Activated naive CD8-positive, alpha-beta T cell treated with anti-CD3 and anti-CD28 coated beads for 36 hours (primary cell): ENCODE measurements around the gene GALNT9. TPM values are rescaled to one million over a fixed set of nuclear protein-coding genes. Genes with fewer than 3 reads are reported as not detected.

Source experiments
- DNase-seq: peaks from one replicate; pipeline ENCODE4 v3.0.0; 2021
- H3K27ac Mint-ChIP-seq: one replicate; pipeline ENCODE4 v1.8.0; 2022; ENCODE audit warnings: mild to moderate bottlenecking, moderate library complexity, mixed read lengths
- H3K27me3 Mint-ChIP-seq: one replicate; pipeline ENCODE4 v1.8.0; 2022; ENCODE audit warnings: mild to moderate bottlenecking, mixed read lengths
- H3K36me3 Mint-ChIP-seq: one replicate; pipeline ENCODE4 v1.8.0; 2021; ENCODE audit warnings: mild to moderate bottlenecking, mixed read lengths
- H3K4me1 Mint-ChIP-seq: one replicate; pipeline ENCODE4 v1.8.0; 2021; ENCODE audit warnings: mixed read lengths
- H3K4me3 Mint-ChIP-seq: one replicate; pipeline ENCODE4 v1.8.0; 2022; ENCODE audit warnings: mild to moderate bottlenecking, moderate library complexity, mixed read lengths
- H3K9me3 Mint-ChIP-seq: one replicate; pipeline ENCODE4 v1.8.0; 2022; ENCODE audit warnings: mixed read lengths
- total RNA-seq, 2 experiments: library from RNA; stranded (reverse); gene quantifications; one replicate each; pipeline ENCODE4 v1.2.3, GENCODE V29; 2021

GALNT9 gene
- total RNA-seq, 2 experiments from 2014 or later: not detected

DNA sequence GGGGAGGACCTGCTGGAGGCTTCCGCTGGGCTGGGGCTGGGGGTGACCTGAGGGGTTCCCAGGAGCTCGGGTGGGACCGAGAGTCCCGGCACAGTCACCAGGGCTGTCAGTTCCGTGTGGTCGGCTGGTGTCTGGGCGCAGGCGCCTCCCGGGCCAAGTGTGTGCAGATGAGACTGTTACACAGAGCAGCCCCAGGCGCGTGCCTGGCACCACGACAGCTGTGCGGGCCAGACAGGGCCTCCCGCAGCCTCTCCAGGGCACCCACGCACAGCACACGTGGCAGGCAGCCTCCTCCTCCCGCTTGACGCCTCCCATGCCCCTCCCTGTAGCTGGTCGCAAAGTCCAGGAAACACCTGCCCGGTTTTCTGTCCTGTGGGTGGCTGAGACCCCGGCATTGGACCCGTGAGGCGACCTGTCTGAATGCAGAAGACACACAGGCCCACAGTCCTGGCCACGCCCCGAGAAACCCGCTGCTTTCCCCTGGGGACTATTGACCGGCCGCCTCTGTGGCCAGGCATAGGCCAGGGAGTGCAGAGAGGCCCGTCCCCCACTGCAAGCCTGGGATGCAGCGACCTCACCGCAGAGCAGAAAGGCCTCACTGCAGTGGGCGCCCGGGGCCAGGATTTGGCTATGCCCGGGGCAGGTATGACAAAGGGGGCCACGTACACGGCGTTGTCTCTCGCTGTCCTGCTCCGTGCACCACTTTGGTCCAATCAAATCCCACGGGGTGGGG, 12.1 kb upstream of the GALNT9 start:
- H3K27me3 Mint-ChIP-seq: peaks cover 15% of the 10 kb centered on the region
- H3K36me3 Mint-ChIP-seq: no peaks in the 10 kb centered on the region
- H3K4me1 Mint-ChIP-seq: no peaks in the 10 kb centered on the region
- DNase-seq: no peak
- no peak overlapping the region for H3K27ac Mint-ChIP-seq
- no peak overlapping the region for H3K4me3 Mint-ChIP-seq
- no peaks in the 10 kb centered on the region for H3K9me3 Mint-ChIP-seq

DNA sequence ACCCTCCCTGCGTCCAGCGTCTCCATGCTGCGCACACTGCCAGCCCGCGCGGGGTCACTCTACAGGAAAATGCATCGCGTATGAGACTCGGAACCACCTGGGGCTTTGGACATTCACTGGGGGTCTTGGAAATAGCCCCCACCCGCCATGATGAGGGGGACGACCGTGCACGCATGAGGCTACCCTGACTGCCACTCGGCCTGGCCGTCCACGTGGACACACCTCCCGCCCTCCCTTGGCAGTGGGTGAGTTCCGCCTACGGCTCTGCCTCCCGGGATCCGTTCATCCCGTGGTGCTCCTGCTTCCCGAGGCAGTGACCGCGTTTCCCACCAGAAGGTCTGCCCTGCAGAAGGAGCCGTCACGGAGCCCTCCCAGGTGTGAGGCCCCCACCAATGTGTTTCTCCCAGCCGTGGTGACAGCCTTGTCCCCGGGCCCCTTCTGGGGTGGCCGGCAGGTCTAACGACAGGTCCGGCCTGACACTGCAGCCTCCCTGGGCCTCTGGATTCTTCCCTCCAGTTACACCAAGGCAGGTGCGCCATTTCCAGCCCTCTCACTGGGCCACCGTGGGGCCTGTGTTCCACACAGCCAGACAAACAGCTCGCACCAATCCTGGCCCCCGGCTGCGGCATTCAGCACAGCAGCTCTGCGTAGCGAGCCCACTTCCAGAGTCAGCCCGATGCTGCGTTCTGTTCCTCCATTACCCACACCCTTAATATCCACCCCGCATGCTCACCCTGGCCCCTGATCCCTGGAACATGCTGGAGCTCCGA, 11.1 kb upstream of the GALNT9 start:
- Mint-ChIP-seq H3K4me1 (no peaks in the 10 kb centered on the region), H3K36me3 (no peaks in the 10 kb centered on the region), H3K9me3 (no peaks in the 10 kb centered on the region), H3K4me3 (no peak overlapping the region), H3K27ac (no peak overlapping the region), H3K27me3 (peaks cover 15% of the 10 kb centered on the region)
- no peak for DNase-seq

DNA sequence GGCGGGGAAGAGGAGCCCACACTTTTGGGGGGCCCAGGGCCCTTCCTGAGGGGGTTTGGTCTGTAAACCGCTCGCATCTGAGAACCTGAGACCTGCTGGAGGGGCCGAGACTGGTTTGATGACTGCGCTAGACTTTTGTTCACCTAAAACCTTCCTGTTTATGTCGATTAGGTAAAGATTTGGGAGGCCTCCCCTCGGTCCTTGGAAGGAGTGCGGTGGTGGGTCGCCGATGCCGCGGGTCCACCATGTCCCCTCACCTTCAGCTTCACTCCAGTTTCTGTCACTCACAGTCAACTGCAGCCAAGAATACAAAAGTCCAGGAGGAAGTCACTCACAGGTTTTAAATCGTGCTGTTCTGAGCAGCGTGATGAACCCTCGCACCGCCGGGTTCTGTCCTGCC, 10.5 kb upstream of the GALNT9 start:
- no peaks in the 10 kb centered on the region for H3K4me1 Mint-ChIP-seq
- H3K27me3 Mint-ChIP-seq: peaks cover 18% of the 10 kb centered on the region
- H3K4me3 Mint-ChIP-seq: no peak overlapping the region
- no peak for DNase-seq
- H3K36me3 Mint-ChIP-seq: no peaks in the 10 kb centered on the region
- no peaks in the 10 kb centered on the region for H3K9me3 Mint-ChIP-seq
- no peak overlapping the region for H3K27ac Mint-ChIP-seq

DNA sequence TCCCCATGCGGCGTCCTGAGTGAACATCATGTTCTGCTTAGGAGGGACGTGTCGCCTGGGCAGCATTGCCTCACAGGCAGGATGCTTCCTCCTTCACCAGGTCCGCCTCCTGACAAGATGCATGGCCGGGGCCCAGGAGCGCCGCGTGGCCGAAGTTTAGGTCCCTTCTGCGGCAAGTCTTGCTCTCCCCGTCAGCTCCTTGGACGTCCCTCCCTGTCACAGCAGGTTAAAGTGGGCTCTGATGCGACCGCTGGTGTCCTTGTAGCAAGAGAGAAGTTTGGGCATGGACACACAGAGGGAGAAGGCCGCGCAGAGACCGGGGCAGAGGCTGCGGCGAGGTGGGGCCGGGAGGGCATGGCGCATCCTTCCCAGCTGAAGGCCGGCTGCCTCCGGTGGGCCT, 9.4 kb upstream of the GALNT9 start:
- H3K4me3 Mint-ChIP-seq: no peak overlapping the region
- no peaks in the 10 kb centered on the region for H3K4me1 Mint-ChIP-seq
- no peaks in the 10 kb centered on the region for H3K36me3 Mint-ChIP-seq
- H3K9me3 Mint-ChIP-seq: no peaks in the 10 kb centered on the region
- H3K27me3 Mint-ChIP-seq: peaks cover 25% of the 10 kb centered on the region
- H3K27ac Mint-ChIP-seq: no peak overlapping the region
- no peak for DNase-seq

DNA sequence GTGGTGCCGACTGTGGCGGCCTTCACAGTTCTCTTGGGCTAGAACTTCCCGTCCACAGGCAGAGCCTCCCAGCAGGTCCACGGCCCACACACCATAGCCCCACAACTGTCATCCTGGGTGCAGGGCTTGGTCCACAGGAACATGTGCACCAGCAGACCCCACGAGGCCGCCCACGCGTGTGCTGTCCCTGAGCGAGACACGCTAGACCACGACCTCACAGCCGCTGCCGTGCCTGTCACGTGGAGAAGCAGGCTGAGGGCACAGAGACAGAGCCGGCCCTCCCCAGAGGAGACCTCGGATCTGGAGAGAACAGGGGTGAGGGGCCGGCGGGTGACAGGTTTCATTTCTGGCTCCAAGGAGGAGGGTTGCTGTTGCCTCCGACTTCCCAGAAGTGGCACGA, 8.9 kb upstream of the GALNT9 start:
- H3K27ac Mint-ChIP-seq: no peak overlapping the region
- H3K27me3 Mint-ChIP-seq: peaks cover 30% of the 10 kb centered on the region
- H3K9me3 Mint-ChIP-seq: no peaks in the 10 kb centered on the region
- DNase-seq: no peak
- no peaks in the 10 kb centered on the region for H3K36me3 Mint-ChIP-seq
- no peak overlapping the region for H3K4me3 Mint-ChIP-seq
- H3K4me1 Mint-ChIP-seq: no peaks in the 10 kb centered on the region

DNA sequence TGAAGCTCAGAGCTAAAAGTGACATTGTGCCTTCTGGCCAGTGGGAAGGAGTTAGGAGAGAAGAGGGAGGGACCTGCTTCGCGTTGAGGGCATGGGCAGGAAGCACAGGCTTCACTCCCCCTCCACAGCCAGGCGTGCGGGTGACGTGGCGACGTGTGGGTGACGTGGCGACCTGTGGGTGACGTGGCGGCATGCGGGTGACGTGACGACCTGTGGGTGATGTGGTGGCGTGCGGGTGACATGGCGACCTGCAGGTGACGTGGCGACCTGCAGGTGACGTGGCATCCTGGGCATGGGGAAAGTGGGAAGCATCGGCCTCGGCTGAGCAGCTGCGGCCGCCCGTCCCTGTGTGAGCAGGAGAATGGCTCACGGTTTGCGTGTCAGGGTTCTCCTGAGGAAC, 8.2 kb upstream of the GALNT9 start:
- no peaks in the 10 kb centered on the region for H3K36me3 Mint-ChIP-seq
- no peak for DNase-seq
- H3K9me3 Mint-ChIP-seq: no peaks in the 10 kb centered on the region
- no peak overlapping the region for H3K4me3 Mint-ChIP-seq
- H3K27me3 Mint-ChIP-seq: peaks cover 32% of the 10 kb centered on the region
- H3K4me1 Mint-ChIP-seq: no peaks in the 10 kb centered on the region
- no peak overlapping the region for H3K27ac Mint-ChIP-seq

DNA sequence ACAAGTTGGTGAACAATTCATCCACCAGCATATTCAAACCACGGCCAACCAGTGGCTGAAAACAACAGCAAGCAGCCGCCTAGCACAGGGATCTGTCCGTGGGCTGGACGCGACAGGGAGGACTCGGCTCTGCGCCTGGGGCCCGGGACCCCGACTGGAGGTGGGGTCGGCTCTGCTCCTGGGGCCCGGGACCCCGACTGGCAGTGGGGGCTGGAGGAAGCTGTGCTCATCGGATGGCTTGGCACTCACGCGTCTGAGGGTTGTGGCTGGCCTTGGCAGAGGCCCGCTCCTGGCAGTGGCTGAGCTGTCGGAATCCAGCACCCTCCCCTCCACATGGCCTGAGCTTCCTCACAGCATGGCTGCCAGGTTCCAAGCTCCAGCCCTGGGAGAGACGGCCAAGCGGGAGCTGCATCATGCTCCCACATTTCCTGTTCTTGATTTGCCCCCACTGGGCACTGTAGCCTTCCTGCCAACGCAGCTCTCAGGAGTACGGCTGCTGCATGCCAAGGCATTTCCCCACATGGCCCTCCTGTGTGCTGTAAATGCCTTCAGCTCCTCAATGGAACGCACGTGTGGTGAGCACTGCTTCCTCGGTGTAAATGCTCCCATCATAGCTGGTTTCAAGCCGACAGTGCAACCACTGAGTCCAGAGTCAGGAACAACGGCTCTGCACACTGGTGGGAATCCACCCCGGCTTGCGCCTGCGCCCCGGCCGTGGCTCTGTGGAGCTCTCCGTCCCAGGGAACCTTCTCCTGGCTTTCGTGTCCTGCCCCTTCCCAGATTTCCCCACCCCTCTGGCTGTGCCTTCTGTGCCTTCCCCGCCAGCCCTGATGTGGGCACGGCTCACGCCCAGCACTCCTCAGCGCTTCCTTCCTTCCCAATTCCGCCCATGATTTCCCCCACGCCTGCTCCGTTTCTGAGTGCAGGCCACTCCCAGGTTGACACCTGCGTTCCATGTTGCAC, 7.3 kb upstream of the GALNT9 start:
- H3K4me3 Mint-ChIP-seq: no peak overlapping the region
- no peak overlapping the region for H3K27ac Mint-ChIP-seq
- H3K27me3 Mint-ChIP-seq: peaks cover 39% of the 10 kb centered on the region
- no peaks in the 10 kb centered on the region for H3K36me3 Mint-ChIP-seq
- H3K4me1 Mint-ChIP-seq: no peaks in the 10 kb centered on the region
- DNase-seq: no peak
- H3K9me3 Mint-ChIP-seq: no peaks in the 10 kb centered on the region

DNA sequence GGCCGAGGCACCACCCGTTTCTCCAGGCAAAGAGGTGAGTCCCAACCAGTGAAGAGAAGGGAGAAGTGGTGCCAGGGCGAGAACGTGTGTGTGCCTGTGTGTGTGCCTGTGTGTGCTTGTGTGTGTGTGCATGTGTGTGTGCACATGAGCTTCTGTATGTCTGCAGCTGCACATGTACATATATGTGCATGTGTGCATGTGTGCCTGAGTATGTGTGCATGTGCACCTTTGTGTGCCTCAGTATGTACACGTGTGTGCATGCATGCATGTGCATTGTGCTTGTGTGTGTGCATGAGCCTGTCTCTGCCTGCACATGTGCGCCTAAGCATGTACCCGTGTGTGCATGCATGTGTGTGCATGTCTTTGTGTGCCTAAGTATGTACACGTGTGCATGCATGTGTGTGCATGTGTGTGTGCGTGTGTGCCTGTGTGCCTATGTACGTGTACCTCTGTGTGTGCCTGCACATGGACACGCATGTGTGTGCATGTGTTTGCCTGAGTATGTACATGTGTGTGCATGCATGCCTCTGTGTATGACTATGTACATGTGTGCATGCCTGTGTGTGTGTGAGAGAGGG, 5.9 kb upstream of the GALNT9 start:
- peaks cover 49% of the 10 kb centered on the region for H3K27me3 Mint-ChIP-seq
- H3K36me3 Mint-ChIP-seq: no peaks in the 10 kb centered on the region

DNA sequence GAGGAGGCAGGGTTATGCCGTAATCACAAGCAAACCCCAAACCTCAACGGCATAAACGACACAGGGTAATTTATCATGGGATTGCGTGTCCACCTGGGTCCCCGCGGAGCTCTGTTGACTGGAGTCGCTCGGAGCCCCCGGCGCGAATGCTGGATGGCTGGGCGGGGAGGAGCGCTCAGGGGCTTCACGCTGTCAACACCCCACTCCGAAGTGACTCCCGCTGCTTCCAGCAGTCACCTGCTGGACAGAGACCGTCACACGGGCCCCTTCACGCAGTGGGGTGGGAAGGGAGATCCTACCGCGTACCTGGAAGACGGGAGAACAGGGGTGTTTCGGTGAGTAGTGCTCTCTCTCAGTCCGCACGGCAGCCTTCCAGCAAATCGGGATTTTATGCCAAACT, 4.4 kb upstream of the GALNT9 start:
- no peaks in the 10 kb centered on the region for H3K9me3 Mint-ChIP-seq
- peaks cover 47% of the 10 kb centered on the region for H3K27me3 Mint-ChIP-seq
- no peaks in the 10 kb centered on the region for H3K4me1 Mint-ChIP-seq
- no peaks in the 10 kb centered on the region for H3K36me3 Mint-ChIP-seq
- no peak overlapping the region for H3K27ac Mint-ChIP-seq
- H3K4me3 Mint-ChIP-seq: no peak overlapping the region
- DNase-seq: no peak

More for the DNA sequence above, 5.9 kb upstream of the GALNT9 start:
- no peak for DNase-seq
- H3K9me3 Mint-ChIP-seq: no peaks in the 10 kb centered on the region
- no peak overlapping the region for H3K27ac Mint-ChIP-seq
- H3K4me1 Mint-ChIP-seq: no peaks in the 10 kb centered on the region
- no peak overlapping the region for H3K4me3 Mint-ChIP-seq

DNA sequence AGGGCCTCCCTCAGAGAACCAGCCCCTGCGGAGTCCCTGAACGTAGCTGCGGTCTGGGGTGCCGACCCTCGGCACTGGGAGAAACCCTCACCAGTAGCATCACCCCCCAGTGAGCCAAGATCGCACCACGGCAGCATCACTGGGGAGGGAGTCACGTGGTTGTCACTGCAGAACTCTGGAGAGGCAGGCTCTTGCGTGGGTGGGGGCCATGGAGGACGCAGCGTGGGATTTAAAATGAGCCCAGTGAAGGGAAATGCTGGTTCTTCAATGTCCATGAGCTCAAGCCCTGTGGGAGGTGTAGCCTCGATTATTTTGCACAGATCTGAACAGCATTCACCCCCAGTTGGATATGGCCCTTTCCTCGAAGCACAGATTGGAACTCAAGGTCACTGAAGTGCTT, 3.9 kb upstream of the GALNT9 start:
- Mint-ChIP-seq H3K36me3 (no peaks in the 10 kb centered on the region), H3K9me3 (no peaks in the 10 kb centered on the region), H3K27me3 (peaks cover 51% of the 10 kb centered on the region), H3K4me3 (no peak overlapping the region), H3K4me1 (peaks cover 2% of the 10 kb centered on the region), H3K27ac (no peak overlapping the region)
- DNase-seq: no peak

DNA sequence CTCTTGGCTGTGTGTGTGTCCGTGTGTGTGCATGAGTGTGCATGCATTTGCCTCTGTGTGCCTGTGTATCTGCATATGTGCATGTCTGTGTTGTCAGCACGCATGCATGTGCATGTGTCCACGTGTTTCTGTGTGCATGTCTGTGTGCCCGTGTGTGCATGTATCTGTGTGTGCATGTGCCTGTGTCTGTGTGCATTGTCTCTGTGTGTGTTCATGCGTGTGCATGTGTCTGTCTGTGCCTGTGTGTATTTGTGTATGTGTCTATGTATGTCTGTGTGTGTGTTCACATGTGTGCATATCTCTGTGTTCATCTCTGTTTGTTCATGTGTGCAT, 1.1 kb upstream of the GALNT9 start:
- H3K4me3 Mint-ChIP-seq: no peak overlapping the region
- no peak for DNase-seq
- H3K36me3 Mint-ChIP-seq: no peaks in the 10 kb centered on the region
- no peaks in the 10 kb centered on the region for H3K9me3 Mint-ChIP-seq
- H3K4me1 Mint-ChIP-seq: peaks cover 14% of the 10 kb centered on the region
- H3K27ac Mint-ChIP-seq: no peak overlapping the region
- H3K27me3 Mint-ChIP-seq: peaks cover 67% of the 10 kb centered on the region

DNA sequence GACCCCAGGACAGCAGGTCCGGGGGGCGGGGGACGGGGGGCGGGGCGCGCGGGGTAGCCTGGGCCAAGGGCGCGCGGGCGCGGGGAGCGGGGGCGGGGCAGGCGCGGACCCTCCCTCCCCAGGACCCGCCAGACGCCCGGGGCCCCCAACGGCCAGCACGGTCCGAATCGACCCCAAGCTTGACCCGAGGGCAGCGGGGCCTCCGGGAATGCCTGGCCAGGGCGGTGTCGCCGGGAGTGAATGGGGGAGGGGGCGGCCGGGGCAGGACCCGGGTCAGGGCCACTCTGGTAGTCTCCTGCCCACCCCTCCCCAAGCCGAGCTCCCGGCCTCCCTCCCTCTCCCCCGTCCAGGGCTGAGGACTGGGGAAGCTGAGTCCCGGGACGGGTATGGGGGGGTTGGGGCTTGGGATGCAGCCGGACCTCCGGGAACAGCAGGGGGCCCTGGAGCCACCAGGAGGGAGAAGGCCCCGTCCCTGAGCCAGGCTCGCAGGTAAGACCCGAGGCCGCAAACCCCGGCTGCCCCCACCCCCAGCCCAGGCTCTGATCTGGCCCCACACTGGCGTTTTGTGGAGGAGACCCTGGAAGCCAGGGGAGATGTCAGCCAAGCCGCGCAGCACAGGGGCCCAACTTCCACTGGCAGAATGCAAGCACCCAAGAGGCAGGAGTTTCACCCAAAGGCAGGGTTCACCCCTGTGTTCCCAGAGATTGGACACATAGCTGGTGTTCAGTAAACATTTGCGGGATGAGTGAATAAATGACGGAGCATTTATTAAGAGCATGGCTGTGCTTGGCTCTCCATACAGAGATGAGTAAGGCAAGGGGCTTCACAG, 545 bp upstream of the GALNT9 start:
- Mint-ChIP-seq H3K4me1 (peaks cover 14% of the 10 kb centered on the region), H3K27ac (no peak overlapping the region), H3K27me3 (peaks cover 68% of the 10 kb centered on the region), H3K4me3 (no peak overlapping the region), H3K36me3 (no peaks in the 10 kb centered on the region), H3K9me3 (no peaks in the 10 kb centered on the region)
- DNase-seq: no peak

DNA sequence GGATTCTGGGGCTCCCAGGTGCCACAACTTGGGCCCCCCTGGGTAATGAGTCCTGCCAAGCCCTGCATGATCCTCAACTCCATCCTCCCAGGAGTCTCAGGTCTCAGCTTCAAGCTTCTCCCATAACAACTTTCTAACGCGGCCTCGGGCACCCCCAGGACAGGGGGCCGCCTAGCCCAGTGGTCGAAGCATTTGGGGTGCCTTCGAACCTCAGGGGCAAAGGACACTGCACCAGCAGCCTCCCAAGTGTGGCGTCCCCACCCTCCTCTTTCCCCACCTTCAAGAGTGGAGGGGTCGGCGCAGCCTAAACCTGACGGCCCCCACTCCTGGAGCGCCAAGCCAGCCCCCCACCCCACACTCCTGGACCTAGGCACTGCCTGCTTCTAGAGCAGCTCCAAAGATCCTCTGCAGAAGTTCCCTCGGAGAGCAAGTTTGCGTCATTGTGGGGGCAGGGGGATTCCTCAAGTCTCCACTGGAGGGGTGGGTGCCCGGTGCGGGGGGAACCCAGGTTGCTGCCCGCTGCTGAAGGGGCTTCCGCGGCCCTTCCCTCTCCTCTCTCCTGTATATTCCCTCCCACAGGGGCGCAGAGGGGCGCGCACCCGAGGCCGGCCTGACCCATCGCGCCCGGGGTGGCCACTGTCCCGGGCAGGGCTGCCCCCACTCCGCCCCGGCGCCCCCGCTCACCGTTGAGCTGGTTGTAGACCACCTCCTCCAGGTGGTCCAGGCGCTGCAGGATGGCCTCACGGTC, 933 bp downstream of the GALNT9 start:
- Mint-ChIP-seq H3K36me3 (no peaks in the 10 kb centered on the region), H3K27ac (no peak overlapping the region), H3K4me1 (peaks cover 15% of the 10 kb centered on the region), H3K4me3 (no peak overlapping the region), H3K27me3 (peaks cover 63% of the 10 kb centered on the region), H3K9me3 (no peaks in the 10 kb centered on the region)
- DNase-seq: no peak
